H7 (cell line): ENCODE data around the gene PRDM11. TPM values are rescaled to one million over a fixed set of nuclear protein-coding genes. Genes with fewer than 3 reads are reported as not detected.
"Not testable (repeated sequence)": the region's sequence is repeated elsewhere in the genome, so short reads cannot be mapped to it uniquely, and the experiment has no call there.

Source experiments
- DNase-seq: peaks from one replicate; pipeline ENCODE4 v3.0.0; 2012
- H3K27me3 ChIP-seq: 2 replicates; pipeline ENCODE4 v1.6.0; 2011; ENCODE audit warnings: mild to moderate bottlenecking, low read length; ENCODE audit not compliant: control insufficient read depth, insufficient read depth
- H3K36me3 ChIP-seq: replicated peaks from 2 replicates; pipeline ENCODE4 v1.5.1; 2011; ENCODE audit warnings: low read length; ENCODE audit not compliant: control insufficient read depth, insufficient read depth
- H3K4me3 ChIP-seq: 2 replicates; pipeline ENCODE4 v1.5.1; 2011; ENCODE audit warnings: low read depth, mild to moderate bottlenecking, control low read depth, low read length, moderate library complexity; ENCODE audit not compliant: insufficient read depth
- total RNA-seq: library from RNA; depleted of rRNA; stranded (reverse); fragments of >200 nt; shearing (Covaris generic); gene quantifications from 2 replicates; pipeline ENCODE4 v1.2.3, GENCODE V29; 2014

The PRDM11 gene
- total RNA-seq, 1 experiment from 2014 or later, result 2.0 TPM

DNA sequence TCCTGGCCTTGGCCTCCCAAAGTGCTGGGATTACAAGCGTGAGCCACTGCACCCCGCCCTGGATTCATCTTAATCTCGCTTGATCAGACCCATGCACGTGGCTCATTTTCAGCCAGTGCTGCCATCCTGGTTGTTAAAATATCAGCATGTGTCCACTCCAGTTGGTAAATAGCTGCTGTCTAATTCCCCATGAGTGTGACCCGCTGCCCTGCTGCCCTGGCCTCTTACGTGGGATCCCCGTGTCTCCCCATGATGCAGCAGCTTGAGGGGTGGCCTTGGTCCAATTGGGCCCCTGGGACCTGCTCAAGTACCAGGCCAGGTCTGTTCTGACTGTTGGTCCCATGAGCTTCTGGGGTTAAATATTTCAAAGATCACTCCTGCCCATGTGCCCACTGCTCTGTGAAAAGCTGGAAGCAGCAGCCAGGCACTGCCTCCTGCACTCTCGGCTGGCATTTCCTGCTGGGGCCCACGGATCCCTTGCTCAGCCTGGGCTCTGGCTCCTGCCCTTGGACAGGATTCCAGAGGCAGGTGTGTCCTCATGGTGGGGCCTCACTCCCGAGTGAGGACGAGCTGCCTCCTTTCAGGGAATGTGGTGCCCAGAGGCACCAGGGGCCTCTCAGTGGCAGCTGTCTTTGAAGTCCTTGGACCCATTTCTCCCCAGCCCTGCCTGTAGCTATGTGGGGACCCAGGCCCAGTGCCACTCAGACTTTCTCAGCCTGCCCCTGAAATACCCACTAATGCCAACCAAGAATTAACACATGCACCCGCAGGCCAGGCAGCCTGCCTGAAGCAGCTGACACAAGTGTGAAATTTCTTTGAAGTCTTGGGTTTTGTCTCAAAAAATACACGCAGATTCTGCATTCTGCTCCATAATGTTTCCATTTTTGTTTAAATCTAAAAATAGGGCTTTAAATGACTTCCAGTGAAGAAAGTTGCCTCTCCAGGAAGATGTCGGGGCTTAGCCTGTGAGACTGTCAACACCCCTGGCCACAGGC, 38.1 kb upstream of the PRDM11 start:
- DNase-seq, result no peak
- Histone ChIP-seq H3K36me3 (no peaks in the 10 kb centered on the region), H3K4me3 (no peak overlapping the region), H3K27me3 (no peaks in the 10 kb centered on the region; the same call in 1 of the 2 replicates)

- Histone ChIP-seq H3K36me3 (no peaks in the 10 kb centered on the region), H3K27me3 (no peaks in the 10 kb centered on the region; the same call in 1 of the 2 replicates), H3K4me3 (no peak overlapping the region)
- DNase-seq, result no peak
These were observed 37.0 kb upstream of the PRDM11 start for GRCh38 chr11:45109400-45109799.

- peak; percentile 86 for DNase-seq
- H3K4me3 ChIP-seq, result no peak overlapping the region
- no peaks in the 10 kb centered on the region; the same call in 1 of the 2 replicates for H3K27me3 ChIP-seq
- no peaks in the 10 kb centered on the region for H3K36me3 ChIP-seq
These were observed 35.9 kb upstream of the PRDM11 start for GRCh38 chr11:45110562-45110961.

DNA sequence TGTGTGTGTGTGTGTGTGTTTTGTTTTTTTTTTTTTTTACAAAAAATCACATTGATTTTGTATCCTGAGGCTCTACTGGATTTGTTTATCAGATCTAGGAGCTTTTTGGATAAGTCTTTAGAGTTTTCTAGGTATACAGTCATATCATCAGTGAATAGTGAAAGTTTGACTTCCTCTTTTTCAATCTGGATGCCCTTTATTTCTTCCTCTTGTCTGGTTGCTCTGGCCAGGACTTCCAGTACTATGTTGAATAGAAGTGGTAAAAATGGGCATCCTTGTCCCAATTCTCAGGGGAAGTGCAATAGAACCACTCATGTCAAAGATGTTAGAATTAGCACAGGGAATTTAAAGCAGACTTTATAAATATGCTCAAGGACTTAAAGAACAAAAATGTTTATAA, 32.6 kb upstream of the PRDM11 start:
- DNase-seq, result no peak
- H3K27me3 ChIP-seq, result no peaks in the 10 kb centered on the region; the same call in 1 of the 2 replicates
- H3K4me3 ChIP-seq, result no peak overlapping the region
- H3K36me3 ChIP-seq, result no peaks in the 10 kb centered on the region

DNA sequence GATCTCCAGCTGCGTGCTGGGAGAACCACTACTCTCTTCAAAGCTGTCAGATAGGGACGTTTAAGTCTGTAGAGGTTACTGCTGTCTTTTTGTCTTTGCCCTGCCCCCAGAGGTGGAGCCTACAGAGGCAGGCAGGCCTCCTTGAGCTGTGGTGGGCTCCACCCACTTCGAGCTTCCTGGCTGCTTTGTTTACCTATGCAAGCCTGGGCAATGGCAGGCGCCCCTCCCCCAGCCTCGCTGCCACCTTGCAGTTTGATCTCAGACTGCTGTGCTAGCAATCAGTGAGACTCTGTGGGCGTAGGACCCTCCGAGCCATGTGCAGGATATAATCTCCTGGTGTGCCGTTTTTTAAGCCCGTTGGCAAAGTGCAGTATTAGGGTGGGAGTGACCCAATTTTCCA, 18.6 kb upstream of the PRDM11 start:
- DNase-seq, H3K36me3 ChIP-seq, H3K27me3 ChIP-seq, H3K4me3 ChIP-seq: not testable (repeated sequence)

GRCh38 chr11:45133878-45134277, 12.6 kb upstream of the PRDM11 start:
- DNase-seq, result no peak
- H3K27me3 ChIP-seq, result no peaks in the 10 kb centered on the region; the same call in 1 of the 2 replicates

GRCh38 chr11:45141171-45141570, 5.3 kb upstream of the PRDM11 start:
- H3K27me3 ChIP-seq, result peaks cover 16% of the 10 kb centered on the region
- no peaks in the 10 kb centered on the region for H3K36me3 ChIP-seq
- no peak for DNase-seq
- H3K4me3 ChIP-seq, result no peak overlapping the region

More at GRCh38 chr11:45133878-45134277, 12.6 kb upstream of the PRDM11 start:
- H3K36me3 ChIP-seq, result no peaks in the 10 kb centered on the region
- no peak overlapping the region for H3K4me3 ChIP-seq

GRCh38 chr11:45141631-45142030, 4.8 kb upstream of the PRDM11 start:
- DNase-seq, result no peak
- Histone ChIP-seq H3K4me3 (no peak overlapping the region), H3K36me3 (no peaks in the 10 kb centered on the region), H3K27me3 (peaks cover 16% of the 10 kb centered on the region)

GRCh38 chr11:45142241-45143055, 4.0 kb upstream of the PRDM11 start:
- Histone ChIP-seq H3K27me3 (peaks cover 16% of the 10 kb centered on the region), H3K36me3 (no peaks in the 10 kb centered on the region), H3K4me3 (no peak overlapping the region)
- DNase-seq, result no peak

- no peak overlapping the region for H3K4me3 ChIP-seq
- peaks cover 16% of the 10 kb centered on the region for H3K27me3 ChIP-seq
- DNase-seq, result no peak
- H3K36me3 ChIP-seq, result no peaks in the 10 kb centered on the region
These were observed 2.9 kb upstream of the PRDM11 start for GRCh38 chr11:45143494-45143893.

DNA sequence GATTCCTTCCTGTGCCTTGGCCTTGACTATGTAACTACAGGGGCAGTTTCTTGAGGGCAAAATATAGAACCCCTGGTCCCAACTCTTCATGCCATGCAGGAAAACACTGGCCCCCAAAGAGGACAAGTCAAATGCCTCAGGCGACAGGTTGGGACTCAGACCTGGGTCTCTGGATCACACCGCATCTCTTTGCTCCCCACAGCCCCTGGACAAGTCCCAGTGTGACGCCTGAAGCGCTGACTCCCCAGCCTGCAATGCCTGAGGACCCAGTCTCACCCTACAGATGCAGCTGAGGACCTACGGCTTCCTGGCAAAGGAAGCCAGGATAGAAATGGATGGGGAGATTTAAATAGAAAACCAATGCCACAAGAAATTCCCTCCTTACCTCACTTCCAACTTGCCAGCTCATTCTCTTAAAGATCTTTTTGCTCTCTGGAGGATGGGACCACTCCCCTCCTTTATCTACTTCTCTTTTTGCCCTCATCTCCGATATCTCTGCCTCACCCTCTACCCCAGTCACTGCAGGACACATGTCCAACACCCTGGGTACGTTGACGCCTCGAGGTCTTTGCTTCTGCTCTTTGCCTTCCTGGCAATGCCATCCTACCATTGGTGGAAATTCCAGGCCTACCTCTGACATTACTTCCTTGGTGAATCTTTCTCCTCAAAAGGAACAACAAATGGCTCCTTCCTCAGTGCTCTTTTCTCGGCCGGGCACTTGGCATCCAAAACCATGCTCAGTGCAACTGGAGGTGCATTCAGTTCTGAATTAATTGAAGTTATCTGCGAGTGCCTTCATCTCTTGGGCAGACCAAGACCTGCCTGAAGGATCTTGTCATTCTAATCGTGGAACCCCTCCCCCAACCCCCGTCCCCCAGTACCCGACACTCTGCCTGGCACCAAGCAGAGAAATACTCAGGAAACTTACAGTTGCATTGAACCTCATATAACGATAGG, 2.0 kb upstream of the PRDM11 start:
- Histone ChIP-seq H3K36me3 (no peaks in the 10 kb centered on the region), H3K27me3 (peaks cover 16% of the 10 kb centered on the region), H3K4me3 (no peak overlapping the region)
- no peak for DNase-seq

DNA sequence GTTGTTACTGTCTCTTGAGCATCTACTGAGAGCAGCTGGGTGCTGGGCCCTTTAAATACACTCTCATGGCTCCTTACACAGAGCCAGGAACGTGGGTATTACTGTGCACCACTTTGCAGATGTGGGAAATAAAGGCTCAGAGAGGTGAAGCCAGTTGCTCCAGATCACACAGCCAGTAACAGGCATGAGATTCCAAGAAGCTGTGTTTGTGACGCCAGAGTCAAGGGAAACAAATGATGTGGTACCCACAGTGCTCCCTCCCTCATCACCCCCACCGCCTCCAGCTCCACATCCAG, 1.4 kb upstream of the PRDM11 start:
- DNase-seq, result no peak

GRCh38 chr11:45145379-45146071, 914 bp upstream of the PRDM11 start:
- Histone ChIP-seq H3K36me3 (no peaks in the 10 kb centered on the region; the same call in 1 of the 2 replicates), H3K4me3 (peak overlapping the region; percentile 80), H3K27me3 (peaks cover 16% of the 10 kb centered on the region)
- peak; percentile 93 for DNase-seq

More for the DNA sequence above, 1.4 kb upstream of the PRDM11 start:
- peak overlapping the region; percentile 26; the same call in 1 of the 2 replicates for H3K4me3 ChIP-seq
- H3K36me3 ChIP-seq, result no peaks in the 10 kb centered on the region; the same call in 1 of the 2 replicates
- peaks cover 16% of the 10 kb centered on the region for H3K27me3 ChIP-seq
